ENCODE measurements around the gene PLEKHG4. TPM values are rescaled to one million over a fixed set of nuclear protein-coding genes. Genes with fewer than 3 reads are reported as not detected.

PLEKHG4 gene
- polyA plus RNA-seq, 2 of the 4 experiments (the other 2 are of a cell fraction), result 10.0 to 15.9 TPM

DNA sequence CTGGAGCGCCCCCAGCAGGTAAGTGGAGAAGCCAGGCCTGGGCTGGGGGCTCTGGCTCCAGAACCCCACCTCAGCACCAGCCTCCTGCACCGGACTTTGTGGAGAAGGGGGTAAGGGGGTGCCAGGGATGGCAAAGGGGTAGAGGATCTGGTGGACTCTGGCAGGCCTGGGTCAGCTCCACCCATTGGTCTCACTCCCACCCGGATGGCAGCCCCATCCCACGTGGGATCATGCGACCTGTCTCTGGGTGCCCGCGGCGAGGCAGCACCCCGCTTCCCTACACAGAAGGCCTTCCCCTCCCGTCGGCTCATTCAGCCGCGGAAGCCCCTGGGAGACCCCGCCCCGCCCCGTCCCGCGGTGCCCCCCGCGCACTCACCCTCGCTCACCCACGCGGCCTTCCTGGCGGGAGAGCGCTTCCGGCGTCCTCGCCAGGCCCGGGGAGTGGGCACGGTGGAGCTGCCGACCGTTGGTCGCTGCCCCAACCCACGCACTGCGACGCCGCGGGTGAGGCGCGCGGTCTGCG lies 498 bp upstream of the PLEKHG4 start (continued):
- TF ChIP-seq MYC (IDR thresholded peaks at IDR 0.05; ENCODE audit: borderline replicate concordance, low read length) (0 out of 2 replicates have a peak, but pooled peaks have one; percentile 16), BHLHE40 (IDR thresholded peaks at IDR 0.05; ENCODE audit: low read depth, low read length) (no peak), ZC3H11A (IDR thresholded peaks at IDR 0.05) (no peak), RCOR1 (IDR thresholded peaks at IDR 0.05; ENCODE audit: low read depth, low read length) (no peak), CEBPB (IDR thresholded peaks at IDR 0.05) (no peak)
- TF ChIP-seq, protein P1, sequence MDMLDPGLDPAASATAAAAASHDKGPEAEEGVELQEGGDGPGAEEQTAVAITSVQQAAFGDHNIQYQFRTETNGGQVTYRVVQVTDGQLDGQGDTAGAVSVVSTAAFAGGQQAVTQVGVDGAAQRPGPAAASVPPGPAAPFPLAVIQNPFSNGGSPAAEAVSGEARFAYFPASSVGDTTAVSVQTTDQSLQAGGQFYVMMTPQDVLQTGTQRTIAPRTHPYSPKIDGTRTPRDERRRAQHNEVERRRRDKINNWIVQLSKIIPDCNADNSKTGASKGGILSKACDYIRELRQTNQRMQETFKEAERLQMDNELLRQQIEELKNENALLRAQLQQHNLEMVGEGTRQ (IDR thresholded peaks at IDR 0.05), result peak; percentile 42
- TF ChIP-seq, protein P2, sequence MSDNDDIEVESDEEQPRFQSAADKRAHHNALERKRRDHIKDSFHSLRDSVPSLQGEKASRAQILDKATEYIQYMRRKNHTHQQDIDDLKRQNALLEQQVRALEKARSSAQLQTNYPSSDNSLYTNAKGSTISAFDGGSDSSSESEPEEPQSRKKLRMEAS (IDR thresholded peaks at IDR 0.05), result peak; percentile 86

DNA sequence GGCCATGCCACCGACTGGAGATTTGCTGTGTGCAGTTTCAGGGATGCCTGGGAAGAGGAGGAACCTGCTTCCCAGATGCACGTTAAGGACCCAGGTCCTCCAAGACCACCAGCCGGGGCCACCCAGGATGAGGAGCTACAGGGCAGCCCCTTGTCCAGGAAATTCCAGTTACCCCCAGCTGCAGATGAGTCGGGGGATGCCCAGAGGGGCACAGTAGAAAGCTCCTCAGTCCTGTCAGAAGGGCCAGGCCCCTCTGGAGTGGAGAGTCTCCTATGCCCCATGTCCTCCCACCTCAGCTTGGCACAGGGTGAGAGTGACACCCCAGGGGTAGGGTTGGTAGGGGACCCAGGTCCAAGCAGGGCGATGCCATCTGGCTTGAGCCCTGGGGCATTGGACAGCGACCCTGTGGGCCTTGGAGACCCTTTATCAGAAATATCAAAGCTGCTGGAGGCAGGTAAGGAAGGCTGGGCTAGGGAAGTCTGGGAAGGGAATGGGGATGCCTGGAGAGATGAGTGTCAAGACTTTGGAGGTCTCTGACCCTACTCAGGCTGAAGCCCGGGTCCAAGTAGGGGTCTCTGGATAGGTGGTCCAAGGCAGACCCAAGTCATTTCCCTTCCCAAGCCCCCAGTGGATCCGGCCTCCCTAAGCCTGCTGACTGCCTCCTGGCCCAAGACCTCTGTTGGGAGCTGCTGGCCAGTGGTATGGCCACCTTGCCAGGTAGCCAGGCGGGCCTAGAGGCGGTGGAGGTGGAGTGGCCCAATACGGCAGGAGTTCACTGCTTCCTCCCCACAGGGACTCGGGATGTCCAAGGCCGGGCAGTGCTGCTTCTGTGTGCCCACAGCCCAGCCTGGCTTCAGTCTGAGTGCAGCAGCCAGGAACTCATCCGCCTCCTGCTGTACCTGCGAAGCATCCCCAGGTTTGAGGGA lies 1.0 kb downstream of the PLEKHG4 start:
- no peak for FAIRE-seq
- no peak for ATAC-seq
- Histone ChIP-seq H3K9me3 (no peaks in the 10 kb centered on the region), H3K4me3 (peak overlapping the region; percentile 80), H3K4me2 (peak overlapping the region; percentile 100), H3K4me1 (peaks cover 35% of the 10 kb centered on the region), H3K27ac (peak overlapping the region; percentile 96 to 98; a peak in 5 of 6 replicates)
- ChIA-PET POLR2A (interaction anchor here (1.2 kb wide), 1 partner anchor 12 kb away, joined by 5 read pairs; no protein-coding TSS in a partner anchor), CTCF (interaction anchor here (0.6 to 3.3 kb wide), 14 partner anchors 10 to 381 kb away, joined by 3 to 11 read pairs (median 4); no protein-coding TSS in a partner anchor)
- DNase-seq (ENCODE audit: low read depth in 1 of 2, low spot score in 1 of 2), result no peak
- 95% methylated on average over 10 of the region's 15 CpGs for WGBS (ENCODE audit: missing lambda C conversion rate)
- no peak for TF ChIP-seq POLR2AphosphoS2 (conservative IDR thresholded peaks at IDR 0.05; ENCODE audit: low read length)
- TF ChIP-seq, protein P3, sequence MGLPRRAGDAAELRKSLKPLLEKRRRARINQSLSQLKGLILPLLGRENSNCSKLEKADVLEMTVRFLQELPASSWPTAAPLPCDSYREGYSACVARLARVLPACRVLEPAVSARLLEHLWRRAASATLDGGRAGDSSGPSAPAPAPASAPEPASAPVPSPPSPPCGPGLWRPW (IDR thresholded peaks at IDR 0.05), result no peak
- TF ChIP-seq CBX2 (IDR thresholded peaks at IDR 0.05; ENCODE audit: borderline replicate concordance, low read depth), result no peak
- TF ChIP-seq, protein P4, sequence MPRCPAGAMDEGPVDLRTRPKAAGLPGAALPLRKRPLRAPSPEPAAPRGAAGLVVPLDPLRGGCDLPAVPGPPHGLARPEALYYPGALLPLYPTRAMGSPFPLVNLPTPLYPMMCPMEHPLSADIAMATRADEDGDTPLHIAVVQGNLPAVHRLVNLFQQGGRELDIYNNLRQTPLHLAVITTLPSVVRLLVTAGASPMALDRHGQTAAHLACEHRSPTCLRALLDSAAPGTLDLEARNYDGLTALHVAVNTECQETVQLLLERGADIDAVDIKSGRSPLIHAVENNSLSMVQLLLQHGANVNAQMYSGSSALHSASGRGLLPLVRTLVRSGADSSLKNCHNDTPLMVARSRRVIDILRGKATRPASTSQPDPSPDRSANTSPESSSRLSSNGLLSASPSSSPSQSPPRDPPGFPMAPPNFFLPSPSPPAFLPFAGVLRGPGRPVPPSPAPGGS (IDR thresholded peaks at IDR 0.05), result no peak
- no peak for TF ChIP-seq GATA3 (IDR thresholded peaks at IDR 0.05; ENCODE audit: borderline replicate concordance)
- TF ChIP-seq SMC3 (IDR thresholded peaks at IDR 0.05), result no peak
- TF ChIP-seq FOSB (CRISPR knock-in tag; IDR thresholded peaks at IDR 0.05), result no peak
- TF ChIP-seq POLR2A (IDR thresholded peaks at IDR 0.05; ENCODE audit: low read length), result no peak
- TF ChIP-seq HDAC2 (IDR thresholded peaks at IDR 0.05), result no peak
- no peak for TF ChIP-seq RFX5 (IDR thresholded peaks at IDR 0.05)
- TF ChIP-seq SREBF2 (IDR thresholded peaks at IDR 0.05), result no peak
- TF ChIP-seq MAFK (IDR thresholded peaks at IDR 0.05; ENCODE audit: partially characterized antibody), result no peak
- TF ChIP-seq RCOR1 (IDR thresholded peaks at IDR 0.05; ENCODE audit: low read depth, low read length), result no peak
- TF ChIP-seq, protein P5, sequence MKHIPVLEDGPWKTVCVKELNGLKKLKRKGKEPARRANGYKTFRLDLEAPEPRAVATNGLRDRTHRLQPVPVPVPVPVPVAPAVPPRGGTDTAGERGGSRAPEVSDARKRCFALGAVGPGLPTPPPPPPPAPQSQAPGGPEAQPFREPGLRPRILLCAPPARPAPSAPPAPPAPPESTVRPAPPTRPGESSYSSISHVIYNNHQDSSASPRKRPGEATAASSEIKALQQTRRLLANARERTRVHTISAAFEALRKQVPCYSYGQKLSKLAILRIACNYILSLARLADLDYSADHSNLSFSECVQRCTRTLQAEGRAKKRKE (CRISPR knock-in tag; IDR thresholded peaks at IDR 0.05; ENCODE audit: low read depth), result no peak
- TF ChIP-seq, protein P6, sequence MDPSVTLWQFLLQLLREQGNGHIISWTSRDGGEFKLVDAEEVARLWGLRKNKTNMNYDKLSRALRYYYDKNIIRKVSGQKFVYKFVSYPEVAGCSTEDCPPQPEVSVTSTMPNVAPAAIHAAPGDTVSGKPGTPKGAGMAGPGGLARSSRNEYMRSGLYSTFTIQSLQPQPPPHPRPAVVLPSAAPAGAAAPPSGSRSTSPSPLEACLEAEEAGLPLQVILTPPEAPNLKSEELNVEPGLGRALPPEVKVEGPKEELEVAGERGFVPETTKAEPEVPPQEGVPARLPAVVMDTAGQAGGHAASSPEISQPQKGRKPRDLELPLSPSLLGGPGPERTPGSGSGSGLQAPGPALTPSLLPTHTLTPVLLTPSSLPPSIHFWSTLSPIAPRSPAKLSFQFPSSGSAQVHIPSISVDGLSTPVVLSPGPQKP (IDR thresholded peaks at IDR 0.05; ENCODE audit: low read depth, low read length), result no peak
- no peak for TF ChIP-seq CEBPB (IDR thresholded peaks at IDR 0.05)
- no peak for TF ChIP-seq TP53 (CRISPR knock-in tag; IDR thresholded peaks at IDR 0.05)
- no peak for TF ChIP-seq HEYL (CRISPR knock-in tag; IDR thresholded peaks at IDR 0.05)
- TF ChIP-seq, protein P7, sequence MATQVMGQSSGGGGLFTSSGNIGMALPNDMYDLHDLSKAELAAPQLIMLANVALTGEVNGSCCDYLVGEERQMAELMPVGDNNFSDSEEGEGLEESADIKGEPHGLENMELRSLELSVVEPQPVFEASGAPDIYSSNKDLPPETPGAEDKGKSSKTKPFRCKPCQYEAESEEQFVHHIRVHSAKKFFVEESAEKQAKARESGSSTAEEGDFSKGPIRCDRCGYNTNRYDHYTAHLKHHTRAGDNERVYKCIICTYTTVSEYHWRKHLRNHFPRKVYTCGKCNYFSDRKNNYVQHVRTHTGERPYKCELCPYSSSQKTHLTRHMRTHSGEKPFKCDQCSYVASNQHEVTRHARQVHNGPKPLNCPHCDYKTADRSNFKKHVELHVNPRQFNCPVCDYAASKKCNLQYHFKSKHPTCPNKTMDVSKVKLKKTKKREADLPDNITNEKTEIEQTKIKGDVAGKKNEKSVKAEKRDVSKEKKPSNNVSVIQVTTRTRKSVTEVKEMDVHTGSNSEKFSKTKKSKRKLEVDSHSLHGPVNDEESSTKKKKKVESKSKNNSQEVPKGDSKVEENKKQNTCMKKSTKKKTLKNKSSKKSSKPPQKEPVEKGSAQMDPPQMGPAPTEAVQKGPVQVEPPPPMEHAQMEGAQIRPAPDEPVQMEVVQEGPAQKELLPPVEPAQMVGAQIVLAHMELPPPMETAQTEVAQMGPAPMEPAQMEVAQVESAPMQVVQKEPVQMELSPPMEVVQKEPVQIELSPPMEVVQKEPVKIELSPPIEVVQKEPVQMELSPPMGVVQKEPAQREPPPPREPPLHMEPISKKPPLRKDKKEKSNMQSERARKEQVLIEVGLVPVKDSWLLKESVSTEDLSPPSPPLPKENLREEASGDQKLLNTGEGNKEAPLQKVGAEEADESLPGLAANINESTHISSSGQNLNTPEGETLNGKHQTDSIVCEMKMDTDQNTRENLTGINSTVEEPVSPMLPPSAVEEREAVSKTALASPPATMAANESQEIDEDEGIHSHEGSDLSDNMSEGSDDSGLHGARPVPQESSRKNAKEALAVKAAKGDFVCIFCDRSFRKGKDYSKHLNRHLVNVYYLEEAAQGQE (IDR thresholded peaks at IDR 0.05), result no peak

Measured in A549 (cell line).